SIG-M5 (cell line): Measurements from ENCODE around the gene KAT5.
"Not testable (repeated sequence)": the region's sequence is repeated elsewhere in the genome, so short reads cannot be mapped to it uniquely, and the experiment has no call there.

Source experiments
- DNase-seq: peaks from one replicate; lab custom pipeline; 2025; lab: John Stamatoyannopoulos, UW

Gene KAT5

GRCh38 chr11:65709661-65710060 is 2.4 kb upstream of the KAT5 start:
- DNase-seq = no peak

DNA sequence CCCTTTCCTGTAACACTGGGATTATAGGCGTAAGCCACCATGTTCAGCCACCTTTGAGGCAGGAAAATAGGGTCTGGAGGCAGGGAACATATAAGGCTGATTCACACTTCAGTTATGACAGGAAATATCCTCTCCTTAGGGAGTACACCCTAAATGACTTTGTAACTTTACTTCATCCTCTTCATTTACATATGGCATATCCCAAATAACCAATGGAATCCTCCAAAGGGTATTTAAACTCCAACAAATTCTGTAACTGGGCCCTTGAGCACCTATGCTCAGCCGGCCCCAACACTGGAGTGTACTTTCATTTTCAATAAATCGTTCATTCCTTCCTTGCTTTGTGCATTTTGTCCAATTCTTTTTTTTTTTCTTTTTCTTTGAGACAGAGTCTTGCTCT is 1.6 kb upstream of the KAT5 start:
- DNase-seq = no peak

GRCh38 chr11:65712633-65713076 is 603 bp downstream of the KAT5 start:
- DNase-seq = no peak

DNA sequence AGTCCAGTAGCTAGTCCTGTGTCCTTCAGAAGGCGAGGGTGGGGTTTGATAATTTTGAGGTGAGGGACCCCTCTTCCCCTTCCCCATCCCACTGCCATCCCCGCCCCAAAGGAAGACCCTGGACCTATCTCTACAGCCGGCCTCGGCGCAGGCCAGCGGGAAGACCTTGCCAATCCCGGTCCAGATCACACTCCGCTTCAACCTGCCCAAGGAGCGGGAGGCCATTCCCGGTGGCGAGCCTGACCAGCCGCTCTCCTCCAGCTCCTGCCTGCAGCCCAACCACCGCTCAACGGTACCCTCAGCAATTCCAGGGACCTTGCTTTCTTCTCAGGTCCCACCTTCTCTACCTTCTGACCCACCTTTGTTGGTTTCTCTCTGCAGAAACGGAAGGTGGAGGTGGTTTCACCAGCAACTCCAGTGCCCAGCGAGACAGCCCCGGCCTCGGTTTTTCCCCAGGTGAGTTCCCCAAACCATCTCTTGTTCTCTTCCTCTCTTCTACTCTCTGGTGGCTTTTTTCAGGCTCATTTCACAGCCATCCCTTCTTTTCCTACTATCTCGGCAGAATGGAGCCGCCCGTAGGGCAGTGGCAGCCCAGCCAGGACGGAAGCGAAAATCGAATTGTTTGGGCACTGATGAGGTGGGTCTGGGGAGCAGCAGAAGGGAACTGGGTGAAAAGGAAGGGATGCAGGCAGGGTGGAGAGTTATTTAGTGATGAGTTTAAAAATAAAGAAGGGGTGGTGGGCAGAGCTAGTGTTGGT is 1.3 kb downstream of the KAT5 start:
- no peak for DNase-seq

DNA sequence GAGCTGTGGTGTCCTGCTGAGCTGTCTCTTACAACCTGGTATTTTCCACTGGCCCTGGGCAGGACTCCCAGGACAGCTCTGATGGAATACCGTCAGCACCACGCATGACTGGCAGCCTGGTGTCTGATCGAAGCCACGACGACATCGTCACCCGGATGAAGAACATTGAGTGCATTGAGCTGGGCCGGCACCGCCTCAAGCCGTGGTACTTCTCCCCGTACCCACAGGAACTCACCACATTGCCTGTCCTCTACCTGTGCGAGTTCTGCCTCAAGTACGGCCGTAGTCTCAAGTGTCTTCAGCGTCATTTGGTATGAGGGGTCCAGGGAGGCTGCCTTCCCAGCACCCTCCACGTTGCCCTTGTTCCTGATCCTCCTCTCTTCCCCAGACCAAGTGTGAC is 2.4 kb downstream of the KAT5 start:
- no peak for DNase-seq

DNA sequence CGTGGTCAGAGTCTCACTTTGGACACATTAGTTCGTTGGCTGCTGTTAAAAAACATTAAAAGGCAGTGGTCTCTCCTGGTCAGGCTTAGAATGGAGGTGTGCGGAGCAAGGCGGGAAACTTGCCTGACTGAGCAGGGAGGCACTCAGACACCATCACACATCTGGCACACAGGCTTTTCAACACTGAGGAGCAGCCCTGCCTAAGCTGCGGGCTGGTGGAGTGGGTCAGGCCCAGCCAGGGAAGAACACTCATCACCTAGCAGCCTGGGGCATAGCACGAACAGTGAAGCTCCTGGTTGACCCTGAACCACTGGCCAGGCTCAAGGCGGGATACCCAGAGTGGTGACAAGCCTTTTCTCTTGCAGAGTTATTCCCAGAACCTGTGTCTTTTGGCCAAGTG is 4.2 kb downstream of the KAT5 start:
- DNase-seq = no peak

GRCh38 chr11:65716774-65717405 is 4.8 kb downstream of the KAT5 start:
- DNase-seq = no peak

- no peak for DNase-seq
Observed at GRCh38 chr11:65717906-65718305, 5.9 kb downstream of the KAT5 start.

- DNase-seq = no peak
Observed at GRCh38 chr11:65718531-65718930, 6.5 kb downstream of the KAT5 start.

DNA sequence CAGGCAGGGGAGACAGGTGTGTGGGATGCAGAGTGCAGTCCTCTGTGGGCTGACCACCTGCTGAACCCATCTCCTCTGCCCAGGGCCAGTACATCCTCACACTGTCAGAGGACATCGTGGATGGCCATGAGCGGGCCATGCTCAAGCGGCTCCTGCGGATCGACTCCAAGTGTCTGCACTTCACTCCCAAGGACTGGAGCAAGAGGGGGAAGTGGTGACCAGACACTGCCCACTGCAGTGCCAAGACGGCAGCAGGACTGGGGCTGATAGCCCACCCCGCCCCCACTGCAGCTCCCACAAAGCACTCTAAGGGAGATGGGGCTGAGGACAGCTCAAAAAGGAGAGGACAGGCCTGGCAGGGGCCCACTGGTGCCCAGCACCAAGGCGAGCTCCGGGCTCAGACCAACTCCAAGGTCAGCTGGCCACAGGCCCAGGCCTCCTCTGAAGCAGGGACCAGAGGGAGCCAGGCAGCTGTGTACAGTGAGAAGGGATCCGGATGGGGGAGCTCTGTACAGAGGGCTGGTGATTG is 7.0 kb downstream of the KAT5 start:
- no peak for DNase-seq

DNA sequence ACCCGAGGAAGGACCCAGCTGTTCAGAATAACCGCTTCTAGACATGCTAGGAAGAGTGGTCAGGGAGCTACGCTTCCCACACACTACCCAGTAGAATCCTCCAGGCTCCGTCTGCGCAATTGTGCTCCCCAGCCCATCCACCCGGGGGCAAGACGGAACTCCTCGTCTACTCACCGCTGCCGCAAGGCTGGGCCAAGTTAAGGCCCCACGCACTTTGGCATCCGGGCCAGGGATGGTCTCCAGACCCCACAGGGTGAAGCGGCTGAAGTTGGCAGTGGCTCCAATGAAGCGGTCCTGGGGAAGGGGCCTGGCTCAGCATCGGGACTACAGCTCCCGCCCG is 7.8 kb downstream of the KAT5 start:
- DNase-seq = no peak

- no peak for DNase-seq
Observed at GRCh38 chr11:65720211-65720934, 8.3 kb downstream of the KAT5 start, which contains the start of gene RNASEH2C. RNASEH2C (minus strand) TSS chr11:65720798; CDS start chr11:65720758, 40 bp downstream.

- no peak for DNase-seq
Observed at GRCh38 chr11:65722261-65722660, 10.2 kb downstream of the KAT5 start.

DNA sequence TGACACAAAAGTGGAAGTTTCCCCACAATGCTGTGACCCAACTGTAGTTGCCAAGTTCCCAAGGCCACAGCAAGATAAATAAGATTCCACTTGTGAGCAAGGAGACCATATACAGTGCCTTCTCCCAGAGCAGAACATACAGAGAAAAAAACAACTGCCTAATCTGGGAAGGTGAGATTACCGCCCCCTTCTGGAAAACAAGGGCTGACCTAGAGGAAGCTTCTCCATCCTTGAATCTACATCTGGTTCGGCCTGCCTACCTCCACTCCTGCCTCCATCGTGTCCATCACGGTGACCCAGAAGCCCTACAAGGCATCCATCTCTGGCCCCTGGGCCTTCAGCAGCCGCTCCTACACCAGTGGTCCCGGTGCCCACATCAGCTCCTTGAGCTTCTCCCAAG is 14.6 kb downstream of the KAT5 start:
- no peak for DNase-seq

DNA sequence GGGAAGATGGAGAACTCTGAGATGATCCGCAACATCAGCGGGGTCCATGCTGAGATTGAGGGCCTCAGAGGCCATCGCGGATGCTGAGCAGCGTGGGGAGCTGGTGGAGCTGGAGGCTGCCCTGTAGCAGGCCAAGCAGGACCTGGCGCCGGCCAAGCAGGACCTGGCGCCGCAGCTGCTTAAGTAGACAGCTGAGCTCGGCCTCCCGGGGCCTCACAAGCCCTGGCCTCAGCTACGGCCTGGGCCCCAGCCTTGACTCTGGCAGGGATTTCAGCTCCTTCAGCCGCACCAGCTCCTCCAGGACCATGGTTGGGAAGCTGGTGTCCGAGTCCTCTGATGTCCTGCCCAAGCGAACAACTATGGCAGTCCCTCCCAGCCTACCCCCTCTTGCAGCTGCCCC is 15.8 kb downstream of the KAT5 start:
- DNase-seq = no peak

DNA sequence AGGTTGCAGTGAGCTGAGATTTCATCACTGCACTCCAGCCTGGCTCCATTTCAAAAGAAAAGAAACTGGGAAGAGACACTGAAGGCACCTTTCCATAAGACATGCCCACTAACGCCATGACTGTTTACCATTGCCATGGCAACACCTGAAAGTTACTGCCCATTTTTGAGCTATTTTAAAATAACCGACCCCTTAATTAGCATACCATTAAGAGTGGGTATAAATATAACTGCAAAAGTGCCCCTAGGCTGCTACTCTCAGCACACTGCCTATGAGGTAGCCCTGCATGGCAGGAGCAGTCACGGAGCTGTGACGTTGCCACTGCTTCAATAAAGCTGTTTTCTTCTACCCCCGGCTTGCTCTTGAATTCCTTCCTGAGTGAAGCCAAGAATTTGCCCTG is 18.4 kb downstream of the KAT5 start:
- DNase-seq = no peak

- DNase-seq = not testable (repeated sequence)
Observed at GRCh38 chr11:65735111-65735510, 23.1 kb downstream of the KAT5 start.

GRCh38 chr11:65736810-65737209 is 24.8 kb downstream of the KAT5 start:
- no peak for DNase-seq

DNA sequence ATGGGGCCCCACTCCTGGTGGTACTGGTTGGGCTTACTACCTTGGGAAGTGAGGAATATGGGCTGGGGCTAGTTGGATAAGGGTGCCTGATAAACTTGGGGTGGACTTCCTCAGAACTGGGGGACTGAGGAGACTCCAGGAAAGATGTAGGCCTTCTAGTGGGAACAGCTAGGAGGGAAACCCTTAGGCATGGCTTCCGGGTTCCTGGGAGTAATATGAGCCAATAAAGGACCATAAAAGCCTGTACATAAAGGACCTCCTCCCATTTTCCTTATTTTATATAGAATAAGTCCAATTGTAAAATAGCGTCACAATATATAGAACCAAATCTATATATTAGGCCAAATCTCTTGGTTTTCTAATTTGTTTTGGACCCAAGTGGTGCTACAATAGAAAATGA is 27.0 kb downstream of the KAT5 start:
- no peak for DNase-seq

DNA sequence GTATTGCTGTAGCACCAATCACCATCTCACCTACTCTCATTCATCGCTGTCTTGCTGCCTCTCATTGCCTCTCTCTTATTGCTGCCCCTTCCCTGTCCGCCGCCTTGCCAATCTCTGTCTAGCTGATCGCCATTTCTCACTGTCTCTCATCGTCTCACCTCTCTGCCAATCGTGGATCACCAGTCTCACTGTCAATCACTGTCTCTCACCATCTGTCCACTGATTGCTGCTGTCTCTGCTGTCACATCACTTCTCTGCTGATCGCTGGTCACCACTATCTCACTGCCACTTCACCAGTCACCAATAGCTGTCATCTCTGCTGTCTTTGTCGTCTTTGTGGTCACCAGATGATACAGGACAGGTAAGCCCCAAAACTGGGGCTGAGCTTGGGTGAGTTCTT is 29.1 kb downstream of the KAT5 start:
- no peak for DNase-seq

DNA sequence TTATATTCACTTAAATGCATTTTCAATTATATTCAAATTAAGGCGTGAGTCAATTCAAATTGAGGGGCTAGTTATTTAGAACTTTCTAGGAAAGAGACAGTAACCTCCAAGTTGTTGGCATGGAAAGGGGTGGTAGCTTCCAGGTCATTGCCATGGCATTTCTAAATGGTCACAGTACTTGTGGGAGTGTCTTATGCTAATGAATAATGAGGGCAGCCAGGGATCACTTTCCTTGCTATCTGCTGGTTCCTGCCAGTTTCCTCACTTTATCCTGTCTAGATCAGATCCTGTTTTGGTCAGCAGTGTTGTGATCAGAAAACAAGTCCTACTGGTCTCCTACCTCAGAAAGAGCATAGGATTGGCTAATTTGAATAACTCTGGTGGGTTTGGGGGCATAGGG is 30.3 kb downstream of the KAT5 start:
- DNase-seq = no peak

DNA sequence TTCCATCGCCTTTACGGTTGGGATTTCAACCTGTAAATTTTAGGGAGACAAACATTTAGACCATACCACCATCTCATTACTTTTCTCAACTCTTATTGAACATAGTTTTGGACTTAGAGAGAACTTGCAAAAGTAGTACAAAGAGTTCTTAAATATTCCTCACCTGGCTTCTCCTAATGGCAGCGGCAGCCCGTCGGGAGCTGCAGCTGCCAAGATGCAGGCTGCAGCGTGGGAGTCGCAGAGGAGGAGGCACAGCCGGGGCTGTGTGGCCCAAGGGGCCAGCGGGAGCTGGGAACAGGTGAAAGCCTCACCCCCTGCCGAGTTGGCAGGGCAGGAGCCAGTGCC is 31.6 kb downstream of the KAT5 start:
- DNase-seq = no peak
